Skeletal muscle satellite cell (primary cell): ENCODE data around the gene APPBP2. TPM values are rescaled to one million over a fixed set of nuclear protein-coding genes. Genes with fewer than 3 reads are reported as not detected.

Experiments used
- H3K27me3 ChIP-seq: 2 replicates; pipeline ENCODE4 v1.7.0; 2013; ENCODE audit warnings: low read length; ENCODE audit not compliant: control insufficient read depth, insufficient read depth
- H3K36me3 ChIP-seq: 2 replicates; pipeline ENCODE4 v1.7.0; 2013; ENCODE audit warnings: mild to moderate bottlenecking, control low read depth, low read length; ENCODE audit not compliant: insufficient read depth
- H3K4me1 ChIP-seq: 2 replicates; pipeline ENCODE4 v1.7.0; 2013; ENCODE audit warnings: low read length; ENCODE audit not compliant: control insufficient read depth, insufficient read depth
- H3K4me2 ChIP-seq: 2 replicates; pipeline ENCODE4 v1.7.0; 2013; ENCODE audit warnings: mild to moderate bottlenecking, low read length
- H3K4me3 ChIP-seq: 2 replicates; pipeline ENCODE4 v1.7.0; 2013; ENCODE audit warnings: low read length
- H3K9ac ChIP-seq: 2 replicates; pipeline ENCODE4 v1.7.0; 2013; ENCODE audit warnings: mild to moderate bottlenecking, low read depth, low read length, moderate library complexity
- H3K9me3 ChIP-seq: replicated peaks from 2 replicates; pipeline ENCODE4 v1.7.0; 2013; ENCODE audit warnings: mild to moderate bottlenecking, control low read depth, low read length
- small RNA-seq: library from RNA; depleted of rRNA; stranded (forward); fragments of <200 nt; gene quantifications from one replicate; pipeline ENCODE3, GENCODE V24; 2012

APPBP2 gene

DNA sequence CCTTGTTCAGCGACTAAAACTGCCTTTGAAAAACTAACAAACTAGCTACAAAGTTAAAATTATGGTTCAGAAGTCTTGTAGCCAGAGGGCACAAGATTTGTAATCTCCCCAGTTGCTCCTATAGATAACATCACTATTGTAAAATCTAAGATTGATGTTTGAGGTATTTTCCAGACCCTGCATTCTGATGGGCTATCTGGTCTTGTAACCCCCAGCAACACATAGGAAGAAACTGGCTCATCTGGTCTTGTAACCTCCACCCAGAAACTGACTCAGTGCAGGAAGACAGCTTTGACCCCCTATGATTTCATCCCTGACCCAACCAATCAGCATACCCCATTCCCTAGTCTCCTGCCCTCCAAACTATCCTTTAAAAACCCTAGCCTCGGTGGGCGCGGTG lies 116.0 kb downstream of the APPBP2 start:
- no peak overlapping the region for H3K4me2 ChIP-seq
- no peak overlapping the region for H3K9ac ChIP-seq
- no peaks in the 10 kb centered on the region for H3K36me3 ChIP-seq
- H3K4me3 ChIP-seq: no peak overlapping the region
- H3K4me1 ChIP-seq: peaks cover 3% of the 10 kb centered on the region
- H3K27me3 ChIP-seq: no peaks in the 10 kb centered on the region
- H3K9me3 ChIP-seq: no peaks in the 10 kb centered on the region

GRCh38 chr17:60406887-60407286 lies 119.2 kb downstream of the APPBP2 start:
- Histone ChIP-seq H3K27me3 (no peaks in the 10 kb centered on the region), H3K4me1 (peaks cover 3% of the 10 kb centered on the region), H3K36me3 (no peaks in the 10 kb centered on the region), H3K4me3 (no peak overlapping the region), H3K4me2 (no peak overlapping the region), H3K9me3 (no peaks in the 10 kb centered on the region), H3K9ac (no peak overlapping the region)

DNA sequence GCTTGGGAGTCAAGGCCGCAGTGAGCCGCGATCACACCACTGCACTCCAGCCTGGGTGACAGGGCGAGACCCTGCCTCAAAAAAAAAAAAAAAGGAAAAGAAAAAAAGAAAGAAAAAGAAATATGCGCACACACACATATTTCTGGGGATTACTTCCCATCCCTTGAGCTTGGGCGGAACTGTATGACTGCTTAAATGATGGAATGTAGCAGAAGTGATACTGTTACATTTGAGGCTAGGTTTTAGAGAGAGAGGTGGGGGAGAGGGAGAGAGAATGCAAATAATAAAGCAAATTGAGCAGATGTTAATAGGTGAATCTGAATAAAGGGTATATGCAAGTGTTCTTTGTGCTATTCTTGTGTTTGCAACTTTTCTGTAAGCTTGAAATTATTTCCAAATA lies 122.1 kb downstream of the APPBP2 start:
- no peak overlapping the region for H3K4me3 ChIP-seq
- H3K36me3 ChIP-seq: no peaks in the 10 kb centered on the region
- no peaks in the 10 kb centered on the region for H3K27me3 ChIP-seq
- H3K9ac ChIP-seq: no peak overlapping the region
- H3K4me1 ChIP-seq: peaks cover under 1% of the 10 kb centered on the region
- no peak overlapping the region for H3K4me2 ChIP-seq
- no peaks in the 10 kb centered on the region for H3K9me3 ChIP-seq

GRCh38 chr17:60403523-60403810 lies 122.6 kb downstream of the APPBP2 start:
- Histone ChIP-seq H3K9ac (no peak overlapping the region), H3K4me1 (no peaks in the 10 kb centered on the region), H3K4me3 (no peak overlapping the region), H3K27me3 (no peaks in the 10 kb centered on the region), H3K36me3 (no peaks in the 10 kb centered on the region), H3K9me3 (no peaks in the 10 kb centered on the region), H3K4me2 (no peak overlapping the region)

GRCh38 chr17:60401819-60402218 lies 124.2 kb downstream of the APPBP2 start:
- no peak overlapping the region for H3K9ac ChIP-seq
- no peak overlapping the region for H3K4me3 ChIP-seq
- H3K4me1 ChIP-seq: no peaks in the 10 kb centered on the region
- H3K36me3 ChIP-seq: no peaks in the 10 kb centered on the region
- H3K27me3 ChIP-seq: no peaks in the 10 kb centered on the region
- no peaks in the 10 kb centered on the region for H3K9me3 ChIP-seq
- no peak overlapping the region for H3K4me2 ChIP-seq

GRCh38 chr17:60398227-60398959 lies 127.6 kb downstream of the APPBP2 start:
- no peaks in the 10 kb centered on the region for H3K27me3 ChIP-seq
- no peaks in the 10 kb centered on the region for H3K36me3 ChIP-seq
- no peak overlapping the region for H3K4me2 ChIP-seq
- H3K4me3 ChIP-seq: no peak overlapping the region
- H3K9ac ChIP-seq: no peak overlapping the region
- H3K4me1 ChIP-seq: peaks cover under 1% of the 10 kb centered on the region
- H3K9me3 ChIP-seq: no peaks in the 10 kb centered on the region

- Histone ChIP-seq H3K27me3 (no peaks in the 10 kb centered on the region), H3K9ac (no peak overlapping the region), H3K36me3 (no peaks in the 10 kb centered on the region), H3K4me3 (no peak overlapping the region), H3K9me3 (no peaks in the 10 kb centered on the region), H3K4me2 (no peak overlapping the region), H3K4me1 (peaks cover 6% of the 10 kb centered on the region)
Measured at GRCh38 chr17:60396412-60396811, 129.6 kb downstream of the APPBP2 start.

DNA sequence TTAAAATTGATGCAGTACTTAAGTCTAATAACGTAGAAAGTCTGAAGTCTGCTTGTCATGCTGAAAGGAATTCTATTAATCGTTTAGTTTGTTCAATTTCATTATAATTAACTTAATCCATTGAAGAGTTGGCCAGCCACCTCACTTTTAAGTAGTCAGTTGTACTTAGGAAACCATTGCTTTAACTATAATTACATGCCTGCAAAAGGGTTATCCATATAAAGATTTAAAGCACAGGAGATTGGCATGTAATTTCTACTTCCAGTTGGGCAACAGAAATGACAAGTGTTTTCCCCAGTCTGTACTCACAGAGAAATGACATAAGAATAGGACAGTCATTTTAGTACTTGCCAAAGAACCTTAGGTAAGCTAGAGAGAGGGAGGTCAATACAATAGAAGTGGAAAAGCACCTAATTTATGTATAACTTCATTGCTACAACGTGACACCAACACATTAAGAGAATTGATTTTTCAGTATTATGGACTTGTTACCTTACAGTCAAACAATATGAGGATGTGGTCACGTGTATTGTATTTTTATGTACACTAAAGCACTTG lies 130.5 kb downstream of the APPBP2 start:
- H3K4me3 ChIP-seq: no peak overlapping the region
- no peaks in the 10 kb centered on the region for H3K36me3 ChIP-seq

DNA sequence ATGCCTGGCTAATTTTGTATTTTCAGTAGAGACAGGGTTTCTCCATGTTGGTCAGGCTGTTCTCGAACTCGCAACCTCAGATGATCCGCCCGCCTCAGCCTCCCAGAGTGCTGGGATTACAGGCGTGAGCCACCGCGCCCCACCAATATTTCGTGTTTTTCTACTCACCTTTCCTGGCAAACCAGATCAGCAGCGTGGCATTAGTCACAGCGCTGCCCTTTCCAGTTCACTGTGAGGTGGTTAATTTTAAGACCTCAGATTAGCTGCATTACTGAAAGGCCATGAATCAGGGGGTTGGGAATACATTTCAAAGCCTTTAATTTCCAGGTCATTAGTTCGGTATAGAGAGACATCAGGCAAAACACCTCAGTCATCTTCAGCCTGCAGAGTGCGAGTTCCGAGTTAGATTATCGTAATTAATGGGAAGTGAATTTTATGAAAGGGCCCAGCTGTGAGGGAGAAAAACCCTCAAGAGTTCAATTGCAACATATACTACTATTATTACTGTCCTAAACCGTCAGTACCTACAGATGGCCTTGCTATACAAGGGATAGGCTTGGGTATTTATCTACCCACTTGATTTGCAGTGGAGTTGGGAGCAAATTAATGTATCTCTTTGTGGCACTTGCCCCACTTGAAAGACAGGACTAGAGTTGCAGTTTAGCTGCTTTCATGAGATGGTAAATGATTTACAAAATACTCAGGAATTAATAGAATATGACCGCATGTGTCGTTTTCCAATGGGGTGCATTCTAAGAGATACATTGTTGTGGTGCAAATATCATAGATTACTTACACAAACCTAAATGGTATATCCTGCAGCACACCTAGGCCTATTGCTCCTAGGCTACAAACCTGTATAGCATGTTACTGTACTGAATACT lies 132.0 kb downstream of the APPBP2 start:
- Histone ChIP-seq H3K36me3 (no peaks in the 10 kb centered on the region), H3K9ac (no peak overlapping the region), H3K27me3 (no peaks in the 10 kb centered on the region), H3K4me2 (no peak overlapping the region), H3K4me3 (no peak overlapping the region), H3K9me3 (no peaks in the 10 kb centered on the region), H3K4me1 (peaks cover 6% of the 10 kb centered on the region)

More for the DNA sequence above, 130.5 kb downstream of the APPBP2 start:
- H3K4me1 ChIP-seq: peaks cover 6% of the 10 kb centered on the region
- H3K27me3 ChIP-seq: no peaks in the 10 kb centered on the region
- H3K9ac ChIP-seq: no peak overlapping the region
- H3K9me3 ChIP-seq: no peaks in the 10 kb centered on the region
- no peak overlapping the region for H3K4me2 ChIP-seq

Small RNAs within 50 kb of the gene (small RNA-seq; reads per million reads assigned to genes)
- not detected for gene AC011921.2
